Measurements from ENCODE around the gene OR1F1. TPM values are rescaled to one million over a fixed set of nuclear protein-coding genes. Genes with fewer than 3 reads are reported as not detected.
"Not testable (repeated sequence)": the region's sequence is repeated elsewhere in the genome, so short reads cannot be mapped to it uniquely, and the experiment has no call there.

Gene OR1F1
- total RNA-seq, 1 donor from 2014 or later: not detected

- intact Hi-C loops (cut with micrococcal nuclease): no loop called here
- DNase-seq (no peak), ATAC-seq (no peak)
Measured at GRCh38 chr16:3171181-3171854, 16.7 kb upstream of the OR1F1 start.

- intact Hi-C loops (cut with micrococcal nuclease): no loop called here
- ATAC-seq (no peak), DNase-seq (no peak)
Measured at GRCh38 chr16:3171855-3172593, 16.0 kb upstream of the OR1F1 start.

- intact Hi-C loops (cut with micrococcal nuclease): no loop called here
- ATAC-seq: no peak
- DNase-seq: no peak
Measured at GRCh38 chr16:3173892-3174617, 13.9 kb upstream of the OR1F1 start.

- ATAC-seq: no peak
- no peak for DNase-seq
- intact Hi-C loops (cut with micrococcal nuclease): no loop called here
Measured at GRCh38 chr16:3174618-3175148, 13.3 kb upstream of the OR1F1 start.

- intact Hi-C loops (cut with micrococcal nuclease): no loop called here
- ATAC-seq (no peak), DNase-seq (no peak)
Measured at GRCh38 chr16:3175157-3176093, 12.6 kb upstream of the OR1F1 start.

- intact Hi-C loops (cut with micrococcal nuclease): no loop called here
- no peak for ATAC-seq
Measured at GRCh38 chr16:3179651-3180050, 8.4 kb upstream of the OR1F1 start.

GRCh38 chr16:3180445-3180878 is 7.5 kb upstream of the OR1F1 start:
- ATAC-seq (no peak), DNase-seq (no peak)
- intact Hi-C loops (cut with micrococcal nuclease): no loop called here

More at GRCh38 chr16:3179651-3180050, 8.4 kb upstream of the OR1F1 start:
- DNase-seq: no peak

GRCh38 chr16:3182293-3182607 is 5.8 kb upstream of the OR1F1 start:
- intact Hi-C loops (cut with micrococcal nuclease); DNase-seq: not testable (repeated sequence)

GRCh38 chr16:3182608-3183444 is 5.2 kb upstream of the OR1F1 start:
- DNase-seq (peak; percentile 50), ATAC-seq (peak; percentile 52)
- intact Hi-C loops (cut with micrococcal nuclease): no loop called here

More at GRCh38 chr16:3182293-3182607, 5.8 kb upstream of the OR1F1 start:
- not testable (repeated sequence) for ATAC-seq

- intact Hi-C loops (cut with micrococcal nuclease): no loop called here
- DNase-seq (no peak), ATAC-seq (no peak)
Measured at GRCh38 chr16:3183445-3184139, 4.4 kb upstream of the OR1F1 start.

GRCh38 chr16:3186946-3187690 is 886 bp upstream of the OR1F1 start:
- DNase-seq (no peak), ATAC-seq (no peak)
- intact Hi-C loops (cut with micrococcal nuclease): no loop called here

- DNase-seq (no peak), ATAC-seq (no peak)
- intact Hi-C loops (cut with micrococcal nuclease): no loop called here
Measured at GRCh38 chr16:3188675-3188924, 596 bp downstream of the OR1F1 start.

GRCh38 chr16:3188925-3189825 is 1.2 kb downstream of the OR1F1 start:
- DNase-seq (no peak), ATAC-seq (no peak)
- intact Hi-C loops (cut with micrococcal nuclease): no loop called here

GRCh38 chr16:3189869-3190268 is 1.9 kb downstream of the OR1F1 start:
- ATAC-seq (no peak), DNase-seq (no peak)
- intact Hi-C loops (cut with micrococcal nuclease): no loop called here

- ATAC-seq (no peak), DNase-seq (no peak)
- intact Hi-C loops (cut with micrococcal nuclease): no loop called here
Measured at GRCh38 chr16:3190949-3191353, 2.9 kb downstream of the OR1F1 start.

GRCh38 chr16:3192476-3193019 is 4.5 kb downstream of the OR1F1 start:
- intact Hi-C loops (cut with micrococcal nuclease): no loop called here
- ATAC-seq (no peak), DNase-seq (no peak)
